Measurements from ENCODE around the gene UFSP1.

The UFSP1 gene

DNA sequence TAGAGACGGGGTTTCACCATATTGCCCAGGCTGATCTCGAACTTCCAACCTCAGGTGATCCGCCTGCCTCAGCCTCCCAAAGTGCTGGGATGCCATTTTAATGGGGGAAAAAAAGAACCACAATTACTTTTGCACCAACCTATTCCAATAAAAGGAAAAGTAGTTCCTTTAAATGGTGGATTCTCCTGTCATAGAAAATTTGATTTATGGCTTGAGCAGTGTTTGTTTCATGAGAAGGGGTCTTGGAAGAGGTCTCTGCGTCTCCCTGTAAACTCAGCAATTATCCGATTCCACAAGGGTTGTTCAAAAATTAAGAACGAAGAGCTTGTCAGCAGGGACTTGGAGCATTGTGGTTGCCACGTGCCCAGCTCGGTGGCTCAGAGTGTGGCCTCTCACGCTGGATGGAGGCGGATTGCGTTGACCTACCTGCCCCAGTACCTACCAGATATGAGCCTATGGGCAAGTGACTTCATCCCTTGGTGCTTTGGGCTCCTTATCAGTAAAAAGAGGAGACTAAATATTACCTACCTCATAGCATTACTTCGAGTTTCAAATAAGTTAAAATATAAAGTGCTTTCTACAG, 25.2 kb downstream of the UFSP1 start:
- TF ChIP-seq, protein P1, sequence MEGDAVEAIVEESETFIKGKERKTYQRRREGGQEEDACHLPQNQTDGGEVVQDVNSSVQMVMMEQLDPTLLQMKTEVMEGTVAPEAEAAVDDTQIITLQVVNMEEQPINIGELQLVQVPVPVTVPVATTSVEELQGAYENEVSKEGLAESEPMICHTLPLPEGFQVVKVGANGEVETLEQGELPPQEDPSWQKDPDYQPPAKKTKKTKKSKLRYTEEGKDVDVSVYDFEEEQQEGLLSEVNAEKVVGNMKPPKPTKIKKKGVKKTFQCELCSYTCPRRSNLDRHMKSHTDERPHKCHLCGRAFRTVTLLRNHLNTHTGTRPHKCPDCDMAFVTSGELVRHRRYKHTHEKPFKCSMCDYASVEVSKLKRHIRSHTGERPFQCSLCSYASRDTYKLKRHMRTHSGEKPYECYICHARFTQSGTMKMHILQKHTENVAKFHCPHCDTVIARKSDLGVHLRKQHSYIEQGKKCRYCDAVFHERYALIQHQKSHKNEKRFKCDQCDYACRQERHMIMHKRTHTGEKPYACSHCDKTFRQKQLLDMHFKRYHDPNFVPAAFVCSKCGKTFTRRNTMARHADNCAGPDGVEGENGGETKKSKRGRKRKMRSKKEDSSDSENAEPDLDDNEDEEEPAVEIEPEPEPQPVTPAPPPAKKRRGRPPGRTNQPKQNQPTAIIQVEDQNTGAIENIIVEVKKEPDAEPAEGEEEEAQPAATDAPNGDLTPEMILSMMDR (conservative IDR thresholded peaks at IDR 0.05; ENCODE audit: low read length): no peak
- DNase-seq (ENCODE audit: low read depth): no peak
- H3K4me3 ChIP-seq (ENCODE audit: low read length): no peak overlapping the region

DNA sequence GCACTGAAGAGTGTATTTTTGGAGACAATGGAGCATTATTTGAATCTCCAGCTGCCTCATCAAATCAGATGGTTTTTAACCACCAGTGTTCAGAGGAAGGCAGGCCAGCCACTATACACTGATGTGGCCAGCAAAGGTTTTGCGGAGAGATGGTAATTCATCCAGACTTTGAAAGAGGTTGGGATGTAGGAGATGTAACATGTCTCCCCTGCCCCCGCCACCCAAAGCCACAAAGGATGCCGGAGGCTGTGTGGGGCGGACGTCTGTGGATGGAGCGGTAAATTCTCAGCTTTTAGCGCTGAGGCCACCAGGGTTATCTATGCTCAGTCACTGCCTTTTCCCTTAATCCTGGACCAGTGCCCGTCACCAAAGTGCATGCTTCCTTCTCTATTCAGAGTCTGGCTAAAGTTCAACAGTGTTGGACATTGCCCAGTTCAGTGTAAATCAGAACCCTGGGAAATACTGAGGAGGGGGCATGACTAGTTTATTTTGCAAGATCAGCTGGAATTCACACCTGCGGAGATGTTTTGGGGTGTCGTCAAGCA, 26.0 kb downstream of the UFSP1 start:
- DNase-seq (ENCODE audit: low read depth): no peak
- H3K4me3 ChIP-seq (ENCODE audit: low read length): no peak overlapping the region
- TF ChIP-seq, protein P1 (conservative IDR thresholded peaks at IDR 0.05; ENCODE audit: low read length): no peak

DNA sequence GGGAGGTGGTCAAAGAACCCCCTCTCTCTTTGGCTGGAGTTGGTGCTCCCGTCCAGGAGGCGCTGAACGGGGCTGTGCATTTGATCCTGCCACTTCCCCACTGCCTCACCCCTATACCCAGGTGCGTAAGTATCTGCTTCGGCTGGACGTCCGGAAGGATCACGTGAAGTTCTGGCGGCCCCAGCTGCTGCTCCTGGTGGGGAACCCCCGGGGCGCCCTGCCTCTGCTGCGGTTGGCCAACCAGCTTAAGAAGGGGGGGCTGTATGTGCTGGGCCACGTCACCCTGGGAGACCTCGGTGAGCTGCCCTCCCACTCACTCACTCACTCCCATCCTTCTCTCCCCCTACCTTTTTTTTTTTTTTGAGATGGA, 27.9 kb downstream of the UFSP1 start:
- TF ChIP-seq, protein P1 (conservative IDR thresholded peaks at IDR 0.05; ENCODE audit: low read length): no peak
- no peak overlapping the region for H3K4me3 ChIP-seq (ENCODE audit: low read length)
- no peak for DNase-seq (ENCODE audit: low read depth)

DNA sequence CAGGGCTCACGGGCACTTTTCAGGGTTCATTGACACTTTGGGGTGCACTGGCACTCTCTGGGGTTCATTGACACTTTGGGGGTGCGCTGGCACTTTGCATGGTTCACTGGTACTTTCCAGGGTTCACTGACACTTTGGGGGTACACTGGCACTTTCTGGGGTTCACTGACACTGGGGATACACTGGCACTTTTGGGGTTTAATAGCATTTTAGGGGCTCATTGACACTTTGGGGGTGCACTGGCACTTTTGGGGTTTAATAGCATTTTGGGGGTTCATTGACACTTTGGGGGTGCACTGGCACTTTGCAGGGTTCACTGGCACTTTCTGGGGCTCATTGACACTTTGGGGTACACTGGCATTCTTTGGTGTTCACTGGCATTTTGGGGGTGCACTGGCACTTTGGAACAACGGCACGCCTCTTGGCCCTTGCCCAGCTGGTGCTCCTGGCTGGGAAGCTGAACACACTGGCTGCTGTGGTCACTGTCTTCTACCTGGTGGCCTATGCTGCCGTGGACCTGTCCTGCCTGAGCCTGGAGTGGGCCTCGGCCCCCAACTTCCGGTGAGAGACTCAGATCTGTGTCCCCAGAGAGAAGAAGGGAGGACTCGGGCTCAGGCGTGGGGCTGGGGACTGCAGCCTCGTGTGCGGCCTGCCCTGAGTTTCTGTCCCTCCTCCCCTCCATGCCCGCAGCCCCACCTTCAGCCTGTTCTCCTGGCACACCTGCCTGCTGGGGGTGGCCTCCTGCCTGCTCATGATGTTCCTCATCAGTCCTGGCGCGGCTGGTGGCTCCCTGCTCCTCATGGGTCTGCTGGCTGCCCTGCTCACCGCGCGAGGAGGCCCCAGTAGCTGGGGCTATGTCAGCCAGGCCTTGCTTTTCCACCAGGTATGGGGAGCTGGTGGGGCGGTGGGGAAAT, 28.6 kb downstream of the UFSP1 start:
- no peak overlapping the region for H3K4me3 ChIP-seq (ENCODE audit: low read length)
- DNase-seq (ENCODE audit: low read depth): no peak
- TF ChIP-seq, protein P1 (conservative IDR thresholded peaks at IDR 0.05; ENCODE audit: low read length): no peak

DNA sequence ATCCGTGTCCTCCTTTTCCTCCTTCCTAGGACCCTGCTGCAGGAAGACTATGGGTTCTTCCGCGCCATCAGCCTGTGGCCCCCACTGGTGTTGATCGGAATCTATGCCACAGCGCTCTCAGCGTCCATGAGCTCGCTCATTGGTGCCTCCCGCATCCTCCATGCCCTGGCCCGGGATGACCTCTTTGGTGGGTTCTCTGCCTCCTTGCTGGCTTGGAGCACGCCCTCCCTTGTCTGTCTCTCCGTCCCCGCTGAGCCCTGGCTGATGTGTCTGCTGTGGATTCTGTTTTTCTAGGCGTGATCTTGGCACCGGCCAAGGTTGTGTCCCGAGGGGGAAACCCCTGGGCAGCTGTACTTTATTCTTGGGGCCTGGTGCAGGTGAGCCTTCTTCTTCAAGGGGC, 29.7 kb downstream of the UFSP1 start:
- no peak for DNase-seq (ENCODE audit: low read depth)
- no peak overlapping the region for H3K4me3 ChIP-seq (ENCODE audit: low read length)
- TF ChIP-seq, protein P1 (conservative IDR thresholded peaks at IDR 0.05; ENCODE audit: low read length): no peak

DNA sequence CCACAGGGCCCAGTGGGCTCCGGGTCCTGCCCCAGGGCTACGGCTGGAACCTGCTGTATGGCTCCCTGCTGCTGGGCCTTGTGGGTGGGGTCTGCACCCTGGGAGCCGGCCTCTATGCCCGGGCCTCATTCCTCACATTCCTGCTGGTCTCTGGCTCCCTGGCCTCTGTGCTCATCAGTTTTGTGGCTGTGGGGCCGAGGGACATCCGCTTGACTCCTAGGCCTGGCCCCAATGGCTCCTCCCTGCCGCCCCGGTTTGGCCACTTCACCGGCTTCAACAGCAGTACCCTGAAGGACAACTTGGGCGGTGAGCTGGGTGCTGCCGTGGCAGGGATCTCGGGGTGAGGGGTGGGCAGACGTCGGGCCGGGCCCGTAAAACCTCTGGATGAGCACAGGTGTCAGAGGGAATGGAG, 32.6 kb downstream of the UFSP1 start:
- TF ChIP-seq, protein P1 (conservative IDR thresholded peaks at IDR 0.05; ENCODE audit: low read length): no peak
- no peak for DNase-seq (ENCODE audit: low read depth)

More for the DNA sequence above, 32.6 kb downstream of the UFSP1 start:
- H3K4me3 ChIP-seq (ENCODE audit: low read length): no peak overlapping the region
